ENCODE measurements around the gene BAHD1.

BAHD1 gene

GRCh38 chr15:40440743-40441564, at the start of gene BAHD1:
Gene BAHD1 (plus strand): TSS chr15:40440953. CDS start chr15:40458465, 17,512 bp downstream.
- peak; percentile 79 for DNase-seq (ENCODE audit: low read depth)
- no peak for TF ChIP-seq CTCF (IDR thresholded peaks at IDR 0.05; ENCODE audit: low read depth, low read length, missing control alignments)
- peak within 1 kb of the TSS; percentile 74 for H3K4me3 ChIP-seq (ENCODE audit: low read depth, low read length)

GRCh38 chr15:40392986-40393948, 47.5 kb upstream of the BAHD1 start:
- TF ChIP-seq CTCF (IDR thresholded peaks at IDR 0.05; ENCODE audit: low read depth, low read length, missing control alignments): no peak
- H3K4me3 ChIP-seq (ENCODE audit: low read depth, low read length): no peak overlapping the region
- DNase-seq (ENCODE audit: low read depth): no peak

GRCh38 chr15:40397688-40398412, 42.9 kb upstream of the BAHD1 start:
- no peak for DNase-seq (ENCODE audit: low read depth)
- no peak for TF ChIP-seq CTCF (IDR thresholded peaks at IDR 0.05; ENCODE audit: low read depth, low read length, missing control alignments)
- no peak overlapping the region for H3K4me3 ChIP-seq (ENCODE audit: low read depth, low read length)

GRCh38 chr15:40398413-40398873, 42.3 kb upstream of the BAHD1 start:
- peak; percentile 41 for DNase-seq (ENCODE audit: low read depth)
- no peak overlapping the region for H3K4me3 ChIP-seq (ENCODE audit: low read depth, low read length)
- TF ChIP-seq CTCF (IDR thresholded peaks at IDR 0.05; ENCODE audit: low read depth, low read length, missing control alignments): no peak

- no peak for DNase-seq (ENCODE audit: low read depth)
These were observed 41.4 kb upstream of the BAHD1 start for GRCh38 chr15:40399370-40399769.

More at GRCh38 chr15:40399370-40399769, 41.4 kb upstream of the BAHD1 start:
- H3K4me3 ChIP-seq (ENCODE audit: low read depth, low read length): no peak overlapping the region
- TF ChIP-seq CTCF (IDR thresholded peaks at IDR 0.05; ENCODE audit: low read depth, low read length, missing control alignments): no peak
